GM11168 (cell line): Measurements from ENCODE around the gene GRK3.

Source experiments
- in situ Hi-C: fragments of 300-500 bp; cut with MboI; formaldehyde crosslinking; loops from one replicate; pipeline ENCODE4 v1.12.0; 2022; ENCODE audit warnings: low sequenced_read_pairs; ENCODE audit not compliant: unreplicated experiment

GRK3 gene

DNA sequence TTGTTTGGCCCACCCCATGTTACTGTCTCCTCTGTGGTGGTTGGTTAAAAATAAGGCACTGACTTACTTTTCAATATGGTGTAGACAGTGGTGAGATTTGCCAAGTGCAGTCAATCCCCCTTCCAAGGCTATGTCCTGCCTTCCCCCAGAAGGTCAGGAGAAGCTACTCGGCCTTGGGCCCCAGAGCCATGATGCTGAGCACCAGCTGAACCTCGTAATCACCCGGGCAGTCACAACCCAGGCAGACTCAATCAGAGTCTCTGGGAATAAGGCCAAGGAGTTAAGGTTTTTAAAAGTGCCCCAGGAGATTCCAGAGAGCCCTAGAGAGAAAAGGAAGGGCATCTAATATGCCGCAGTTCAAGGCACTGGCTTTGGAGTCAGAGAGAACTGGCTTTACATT, 201.3 kb downstream of the GRK3 start:
- in situ Hi-C loops: no loop called here

DNA sequence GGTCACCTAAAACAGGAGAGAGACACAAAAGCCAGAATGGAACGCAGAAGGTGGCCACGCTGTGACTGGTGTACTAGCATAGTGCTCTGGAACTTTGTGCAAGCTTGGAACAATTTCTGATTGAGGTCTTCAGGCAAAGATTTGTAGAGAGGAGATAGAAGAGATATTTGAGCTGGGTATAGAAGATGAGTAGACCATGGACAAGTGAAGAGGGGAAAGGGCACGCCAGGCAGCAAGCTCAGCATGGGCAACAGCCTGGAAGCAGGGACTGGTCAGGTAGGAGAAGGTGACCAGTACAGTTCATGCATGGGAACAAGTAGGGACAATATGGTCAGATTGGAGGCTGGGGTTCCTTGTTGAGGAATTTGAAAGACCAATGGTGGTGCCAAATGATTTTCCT, 201.9 kb downstream of the GRK3 start:
- in situ Hi-C loops: no loop called here

DNA sequence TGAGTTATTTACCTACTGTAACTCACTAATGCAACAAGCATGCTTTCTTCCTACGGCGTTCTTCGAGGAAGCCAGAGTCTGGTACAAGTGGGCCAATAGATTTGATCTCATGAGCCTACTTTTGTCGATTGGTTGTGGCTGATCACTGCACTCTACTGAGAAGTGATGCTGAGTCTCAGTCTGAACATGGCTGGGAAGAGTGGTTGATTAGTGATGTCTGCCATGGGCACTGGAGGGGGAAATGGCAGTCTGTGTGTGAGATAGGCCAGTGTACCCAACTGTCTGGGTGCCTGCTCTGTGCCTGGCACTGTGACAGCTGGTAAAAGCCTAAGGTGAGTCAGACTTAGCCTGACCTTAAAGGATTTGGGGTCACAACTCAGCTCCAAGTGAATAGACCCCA, 205.9 kb downstream of the GRK3 start:
- in situ Hi-C loops: loop anchor here (10.0 kb wide), 1 partner anchor 306 kb away; no protein-coding TSS in a partner anchor

DNA sequence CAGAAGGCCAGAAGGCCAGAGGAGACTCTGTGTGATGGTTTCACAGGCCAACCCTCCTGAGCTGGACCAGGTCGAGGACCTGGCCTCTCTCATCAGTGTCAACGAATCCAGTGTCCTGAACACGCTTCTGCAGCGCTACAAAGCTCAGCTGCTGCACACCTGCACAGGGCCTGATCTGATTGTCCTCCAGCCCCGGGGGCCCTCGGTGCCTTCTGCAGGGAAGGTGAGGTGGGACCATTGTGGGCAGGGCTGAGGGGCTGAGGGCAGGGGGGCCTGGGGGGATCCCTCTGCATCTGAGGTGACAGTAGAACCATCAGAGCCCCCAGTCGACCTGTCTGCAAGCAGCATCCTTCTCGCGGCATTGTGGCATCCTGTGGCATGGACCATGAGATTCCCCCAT, 207.8 kb downstream of the GRK3 start:
- in situ Hi-C loops: loop anchor here (10.0 kb wide), 1 partner anchor 307 kb away; no protein-coding TSS in a partner anchor

DNA sequence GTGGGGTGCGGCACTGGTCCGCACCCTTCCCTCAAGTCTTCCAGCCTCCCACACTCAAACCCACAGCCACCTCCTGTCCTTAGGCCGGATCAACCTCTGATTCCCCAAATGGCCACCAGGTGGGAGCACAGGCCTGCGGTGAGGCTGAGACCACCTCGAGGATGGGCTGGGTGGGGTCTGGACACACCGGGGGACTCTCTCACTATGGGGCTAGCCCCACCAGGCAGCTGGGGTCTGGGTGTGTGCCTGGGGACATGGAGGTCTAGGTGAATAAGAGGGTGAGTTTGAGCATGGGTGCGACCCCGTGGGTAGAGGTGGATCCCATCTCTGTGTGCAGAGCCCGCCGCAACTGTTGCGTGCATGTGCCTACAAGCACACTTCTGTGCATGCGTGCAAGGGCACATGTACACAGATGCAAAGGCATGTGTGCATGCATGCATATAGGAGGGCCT, 210.1 kb downstream of the GRK3 start:
- in situ Hi-C loops: loop anchor here (10.0 kb wide), 1 partner anchor 310 kb away; no protein-coding TSS in a partner anchor

DNA sequence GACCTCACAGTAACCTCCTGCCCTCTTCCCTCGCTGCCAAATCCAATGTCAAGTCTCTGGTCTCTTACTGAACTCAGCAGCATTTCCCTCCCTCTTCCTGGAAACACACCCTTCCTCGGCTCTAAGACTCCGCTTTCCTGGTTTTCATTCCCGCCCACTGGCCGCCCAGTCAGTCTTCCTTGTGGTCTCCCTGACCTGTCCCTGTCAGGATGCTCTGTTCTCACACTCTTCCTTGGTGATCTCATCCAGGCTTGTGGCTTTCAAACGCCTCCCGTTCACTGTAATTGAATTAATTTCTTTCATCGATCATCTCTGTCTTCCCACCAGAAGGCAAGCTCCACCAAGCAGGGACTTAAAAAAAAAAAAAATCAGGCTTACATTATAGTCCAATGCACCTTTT, 211.1 kb downstream of the GRK3 start:
- in situ Hi-C loops: loop anchor here (10.0 kb wide), 1 partner anchor 311 kb away; no protein-coding TSS in a partner anchor

DNA sequence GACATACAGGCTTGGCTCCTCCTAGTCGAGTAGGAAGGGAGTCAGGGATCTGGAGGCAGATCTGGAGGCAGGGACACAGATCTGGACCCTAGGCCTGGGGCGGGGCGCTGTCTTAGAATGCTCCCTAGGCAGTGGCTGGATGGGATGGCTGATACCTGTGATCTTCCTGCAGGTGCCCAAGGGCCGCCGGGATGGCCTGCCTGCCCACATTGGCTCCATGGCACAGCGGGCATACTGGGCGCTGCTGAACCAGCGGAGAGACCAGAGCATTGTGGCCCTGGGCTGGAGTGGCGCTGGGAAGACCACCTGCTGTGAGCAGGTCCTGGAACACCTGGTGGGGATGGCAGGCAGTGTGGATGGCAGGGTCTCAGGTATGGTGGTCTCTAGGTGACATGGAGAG, 212.9 kb downstream of the GRK3 start:
- in situ Hi-C loops: loop anchor here (10.0 kb wide), 1 partner anchor 313 kb away; no protein-coding TSS in a partner anchor

DNA sequence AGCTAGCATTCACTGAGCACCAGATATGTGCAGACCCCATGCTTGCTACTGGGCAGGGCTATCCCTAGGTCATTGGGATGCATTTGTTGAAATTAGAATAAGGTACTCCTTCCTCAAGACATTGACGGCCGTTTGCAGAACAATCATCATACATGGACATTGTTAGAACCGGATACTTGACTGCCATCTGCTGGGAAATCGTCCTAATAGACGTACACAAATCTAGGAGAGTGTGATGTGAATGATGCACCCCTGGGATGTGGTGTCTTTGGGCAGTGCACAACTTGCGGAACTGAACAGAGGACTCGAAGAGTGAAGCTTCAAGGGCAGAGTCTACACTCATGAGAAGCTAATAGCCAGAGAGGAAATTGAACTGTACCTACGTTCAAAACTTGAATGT, 213.4 kb downstream of the GRK3 start:
- in situ Hi-C loops: loop anchor here (10.0 kb wide), 1 partner anchor 313 kb away; no protein-coding TSS in a partner anchor
